HG03097 (cell line): ENCODE data around the gene DDN.

Source experiments
- ATAC-seq: cut with Tn5 transposase; IDR thresholded peaks from one replicate; pipeline ENCODE4 v1.9.1; 2021; ENCODE audit not compliant: unreplicated experiment, low FRiP score

The DDN gene

GRCh38 chr12:49015196-49015595 lies 16.0 kb upstream of the DDN start:
- ATAC-seq, result no peak

DNA sequence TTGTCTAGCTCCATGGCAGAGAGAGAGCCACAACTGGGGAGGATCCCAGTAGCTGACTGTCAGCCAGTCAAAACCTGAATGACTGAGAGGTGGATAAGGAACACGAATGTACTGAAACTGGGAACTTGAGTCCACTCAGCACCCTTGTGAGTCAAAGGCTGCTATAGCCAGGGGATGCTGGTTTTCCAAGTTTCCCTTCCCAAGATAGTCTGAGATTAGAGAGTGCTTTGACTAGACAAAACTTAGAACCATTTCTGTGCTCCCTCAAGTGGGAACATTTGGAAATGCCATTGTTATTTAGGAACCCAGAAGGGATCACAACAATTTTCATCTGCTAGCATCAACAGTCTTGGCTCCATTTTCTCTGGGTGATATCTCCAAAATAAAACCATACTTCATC lies 15.4 kb upstream of the DDN start:
- no peak for ATAC-seq

DNA sequence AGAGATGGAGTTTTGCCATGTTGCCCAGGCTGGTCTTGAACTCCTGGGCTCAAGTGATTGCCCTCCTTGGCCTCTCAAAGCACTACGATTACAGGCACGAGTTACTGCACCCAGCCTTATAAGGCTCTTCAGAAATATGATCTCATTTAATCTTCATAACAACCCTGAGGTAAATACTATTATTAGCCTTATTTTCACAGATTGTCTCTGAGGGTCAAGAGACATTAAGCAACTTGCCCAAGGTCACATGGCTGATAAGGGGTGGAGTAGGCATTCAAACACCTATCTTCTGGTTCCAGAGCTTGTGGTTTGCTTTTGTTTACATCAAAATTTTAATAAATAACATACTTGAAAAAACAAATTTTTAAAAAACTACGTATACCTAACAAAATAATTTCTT lies 14.3 kb upstream of the DDN start:
- ATAC-seq, result no peak

DNA sequence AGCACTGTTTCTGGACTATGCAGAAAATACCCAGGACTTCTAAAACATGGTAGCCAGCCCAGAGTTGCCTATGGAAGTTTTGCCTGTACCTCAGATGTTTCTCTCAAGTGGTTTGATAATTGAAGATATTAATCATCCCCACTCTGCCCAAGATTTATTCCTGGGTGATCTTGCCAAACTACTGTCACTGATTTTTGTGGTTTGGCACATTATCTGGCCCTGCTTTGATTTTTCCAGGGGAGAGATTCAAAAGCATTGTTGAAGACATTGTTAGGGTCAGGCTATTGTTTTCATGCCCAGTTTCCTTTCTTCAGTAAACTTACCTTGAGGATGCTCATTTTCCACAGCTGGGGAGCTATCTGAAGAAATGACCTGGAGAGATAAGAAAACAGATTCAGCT lies 13.6 kb upstream of the DDN start:
- no peak for ATAC-seq

- ATAC-seq, result no peak
Observed at GRCh38 chr12:49010092-49010668, 11.0 kb upstream of the DDN start.

DNA sequence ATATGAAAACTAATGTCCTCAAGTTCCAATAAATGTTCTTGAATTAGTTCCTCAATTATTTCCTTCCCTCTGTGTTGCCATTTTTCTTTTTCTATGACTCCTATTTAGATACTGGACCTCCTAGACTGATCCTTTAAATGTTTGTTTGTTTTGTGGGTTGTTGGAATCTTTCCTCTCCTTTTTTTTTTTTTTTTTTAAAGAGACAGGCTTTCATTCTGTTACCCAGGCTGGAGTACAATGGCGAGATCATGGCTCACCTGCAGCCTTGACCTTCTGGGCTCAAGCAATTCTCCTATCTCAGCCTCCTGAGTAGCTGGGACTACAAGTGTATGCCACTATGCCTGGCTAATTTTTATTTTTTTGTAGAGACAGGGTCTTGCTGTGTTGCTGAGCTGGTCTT lies 9.8 kb upstream of the DDN start:
- ATAC-seq, result no peak

DNA sequence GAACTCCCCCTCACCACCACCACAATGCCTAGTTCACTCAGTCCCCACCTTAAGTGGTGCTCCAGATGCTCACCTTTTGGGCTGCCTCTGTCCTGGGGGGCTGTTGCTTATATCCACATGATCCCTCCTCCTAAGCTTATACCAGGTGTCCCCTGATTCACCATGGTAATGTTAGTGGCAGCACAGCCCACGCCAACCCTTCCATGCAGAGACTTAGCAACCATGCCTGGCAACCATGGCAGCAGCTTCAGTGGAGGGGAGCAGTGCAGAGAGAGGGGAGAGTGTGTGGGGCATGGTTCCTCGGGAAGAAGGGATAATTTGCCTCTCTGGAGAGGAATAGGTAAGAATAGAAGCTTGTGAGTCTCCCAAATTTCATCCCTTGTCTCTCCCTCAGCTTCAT lies 1.2 kb upstream of the DDN start:
- ATAC-seq, result no peak

GRCh38 chr12:48998497-48999353 lies 450 bp downstream of the DDN start:
- ATAC-seq, result no peak

DNA sequence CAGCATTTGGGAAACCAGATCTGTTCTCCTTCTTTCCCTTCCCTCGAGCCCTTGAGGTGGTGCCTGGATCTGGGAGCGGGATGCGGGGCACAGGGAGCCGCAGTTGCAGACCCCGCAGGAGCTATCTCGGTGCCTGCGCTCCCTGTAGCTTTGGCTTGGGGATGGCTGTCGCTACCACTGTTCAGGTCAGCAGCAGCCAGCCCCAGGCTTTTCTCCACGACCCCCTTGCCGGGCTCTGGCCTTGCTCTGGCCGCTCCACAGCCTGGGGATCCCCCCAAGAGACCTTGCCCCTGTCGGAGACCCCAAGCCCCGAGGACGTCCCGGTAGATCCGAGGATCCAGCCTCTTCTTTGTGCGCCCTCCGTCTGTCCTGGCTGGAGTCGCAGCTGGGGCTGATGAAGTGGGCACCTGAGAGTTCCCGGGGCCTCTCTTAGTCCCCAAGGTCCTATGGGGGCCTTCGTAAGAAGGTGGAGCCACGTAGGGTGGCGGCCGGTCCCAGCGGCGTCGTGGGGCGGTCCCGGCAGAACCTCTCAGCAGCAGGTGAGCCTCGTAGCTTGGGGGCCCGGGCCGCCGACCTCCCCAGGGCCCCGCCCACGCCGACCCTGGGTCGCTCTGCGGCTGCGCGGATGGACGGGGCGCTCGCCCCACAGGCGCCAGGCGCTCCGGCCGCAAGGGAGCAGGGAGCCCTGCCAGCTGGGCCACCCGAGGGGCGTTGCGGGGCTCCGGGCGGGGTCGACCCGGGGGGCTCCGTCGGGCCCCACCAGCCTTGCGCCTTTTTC lies 1.3 kb downstream of the DDN start:
- ATAC-seq, result no peak

- no peak for ATAC-seq
Observed at GRCh38 chr12:48996794-48997718, 2.1 kb downstream of the DDN start.

- ATAC-seq, result no peak
Observed at GRCh38 chr12:48995086-48995879, 3.9 kb downstream of the DDN start.

- no peak for ATAC-seq
Observed at GRCh38 chr12:48994224-48995085, 4.7 kb downstream of the DDN start.

- ATAC-seq, result no peak
Observed at GRCh38 chr12:48993787-48994186, 5.4 kb downstream of the DDN start.

DNA sequence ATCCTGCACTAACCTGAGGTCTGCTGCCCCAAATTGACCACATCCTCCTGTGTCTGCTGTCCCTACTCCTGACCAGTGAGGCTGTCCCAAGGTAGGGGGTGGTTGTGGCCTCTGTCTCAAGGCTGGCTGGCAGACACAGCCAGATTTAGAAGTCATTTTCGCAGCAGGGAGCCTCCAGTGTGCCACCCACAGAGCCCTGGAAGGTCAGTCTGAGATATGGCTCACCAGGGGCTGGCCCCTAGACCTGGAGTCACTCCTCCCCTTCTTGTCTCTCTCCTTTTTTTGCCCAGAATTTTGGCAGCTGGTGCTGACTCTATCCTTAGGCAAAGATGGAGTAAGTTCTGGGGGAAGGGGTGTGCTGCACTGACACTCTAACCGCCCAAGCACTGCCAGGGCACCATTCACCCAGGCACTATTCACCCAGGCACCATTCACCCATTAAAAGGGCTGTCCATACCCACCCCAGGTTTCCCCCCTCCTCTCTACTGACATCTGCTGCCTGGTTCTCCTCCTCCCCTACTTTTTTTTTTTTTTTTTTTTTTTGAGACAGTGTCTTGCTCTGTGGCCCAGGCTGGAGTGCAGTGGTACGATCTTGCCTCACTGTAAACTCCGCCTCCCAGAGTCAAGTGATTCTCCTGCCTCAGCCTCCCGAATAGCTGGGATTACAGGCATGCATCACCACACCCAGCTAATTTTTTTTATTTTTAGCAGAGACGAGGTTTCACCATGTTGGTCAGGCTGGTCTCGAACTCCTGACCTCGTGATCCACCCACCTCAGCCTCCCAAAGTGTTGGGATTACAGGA lies 7.7 kb downstream of the DDN start:
- no peak for ATAC-seq

DNA sequence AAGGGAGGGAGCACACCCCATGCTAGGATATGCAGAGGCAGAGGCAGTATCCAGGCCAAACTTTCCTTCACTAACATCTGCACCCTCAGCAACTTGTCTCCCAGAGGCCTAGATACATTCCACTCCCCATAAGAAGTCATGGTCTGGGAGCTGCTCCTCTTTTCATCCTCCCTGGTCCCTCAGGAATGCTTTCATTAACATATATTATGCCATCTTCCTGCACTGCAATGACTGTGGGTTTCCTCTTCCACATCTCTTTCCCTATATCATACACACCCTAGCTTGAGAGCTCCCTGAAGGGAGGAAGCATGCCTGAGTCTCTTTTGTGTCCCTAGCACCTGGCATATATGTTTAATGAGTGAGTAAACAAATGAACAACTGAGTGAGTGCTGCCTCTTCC lies 8.6 kb downstream of the DDN start:
- ATAC-seq, result no peak

DNA sequence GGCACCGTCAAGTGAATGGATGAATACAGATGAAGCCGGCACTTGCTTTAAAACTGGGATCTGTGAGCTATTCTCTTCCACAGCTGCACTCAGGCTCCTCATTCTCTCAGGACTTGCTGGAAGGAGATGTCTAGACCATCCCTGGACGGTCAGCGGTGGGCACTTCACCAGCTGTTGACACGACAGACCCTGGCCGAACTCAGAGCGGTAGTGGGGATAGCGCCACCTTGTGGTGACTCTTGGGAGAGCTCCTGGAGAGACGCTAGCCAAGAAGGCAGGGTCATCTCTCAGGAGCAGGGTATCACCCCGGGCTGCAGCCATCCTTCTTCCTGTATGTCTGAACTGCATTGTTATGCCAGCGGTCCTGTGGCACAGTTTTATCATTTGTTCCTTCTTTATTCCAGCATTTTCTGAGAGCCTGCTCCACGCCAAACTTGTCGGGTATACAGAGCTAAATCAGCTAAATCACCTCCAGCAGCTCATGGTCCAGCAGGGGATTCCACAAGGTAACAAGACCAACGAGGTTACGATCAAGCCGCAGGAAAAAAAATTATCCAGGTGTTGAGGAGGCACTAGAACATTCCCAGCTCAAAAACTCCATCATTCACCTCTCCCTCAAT lies 11.0 kb downstream of the DDN start:
- ATAC-seq, result peak; percentile 58

DNA sequence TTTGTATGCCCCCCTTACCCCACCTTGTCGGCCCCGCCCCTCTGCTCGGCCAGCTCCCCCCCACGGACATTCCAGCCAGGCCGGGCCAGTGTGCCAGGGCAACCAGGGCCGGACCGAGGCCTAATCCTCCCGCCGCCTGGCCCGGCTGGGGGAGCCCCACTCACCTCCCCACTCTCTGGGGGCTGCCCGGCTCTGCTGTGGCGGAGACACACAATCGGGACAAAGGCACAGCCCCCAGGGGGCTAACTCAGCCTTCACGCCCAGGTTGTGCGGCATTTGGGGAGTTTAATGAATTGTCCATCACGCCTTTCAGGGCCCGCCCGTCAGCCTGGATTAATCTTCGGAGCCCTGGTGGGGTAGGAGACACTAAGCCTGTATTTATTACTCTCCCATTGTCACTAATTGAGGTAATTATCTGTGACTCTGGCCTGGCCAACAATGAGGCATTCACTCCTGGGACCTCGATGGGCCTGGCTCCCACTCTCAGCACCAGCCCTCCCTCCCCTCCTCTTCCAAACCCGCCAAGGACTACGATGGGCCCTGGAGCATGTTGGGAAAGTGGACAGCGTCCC lies 12.4 kb downstream of the DDN start:
- ATAC-seq, result no peak
